LNCAP (cell line): ENCODE data around the gene GJB3.

Experiments used
- TF ChIP-seq, protein P1 (sequence below): fragments of 450-650 bp; IDR thresholded peaks from 2 replicates; pipeline ENCODE4 v1.5.1; 2017; ENCODE audit warnings: mild to moderate bottlenecking

The GJB3 gene

DNA sequence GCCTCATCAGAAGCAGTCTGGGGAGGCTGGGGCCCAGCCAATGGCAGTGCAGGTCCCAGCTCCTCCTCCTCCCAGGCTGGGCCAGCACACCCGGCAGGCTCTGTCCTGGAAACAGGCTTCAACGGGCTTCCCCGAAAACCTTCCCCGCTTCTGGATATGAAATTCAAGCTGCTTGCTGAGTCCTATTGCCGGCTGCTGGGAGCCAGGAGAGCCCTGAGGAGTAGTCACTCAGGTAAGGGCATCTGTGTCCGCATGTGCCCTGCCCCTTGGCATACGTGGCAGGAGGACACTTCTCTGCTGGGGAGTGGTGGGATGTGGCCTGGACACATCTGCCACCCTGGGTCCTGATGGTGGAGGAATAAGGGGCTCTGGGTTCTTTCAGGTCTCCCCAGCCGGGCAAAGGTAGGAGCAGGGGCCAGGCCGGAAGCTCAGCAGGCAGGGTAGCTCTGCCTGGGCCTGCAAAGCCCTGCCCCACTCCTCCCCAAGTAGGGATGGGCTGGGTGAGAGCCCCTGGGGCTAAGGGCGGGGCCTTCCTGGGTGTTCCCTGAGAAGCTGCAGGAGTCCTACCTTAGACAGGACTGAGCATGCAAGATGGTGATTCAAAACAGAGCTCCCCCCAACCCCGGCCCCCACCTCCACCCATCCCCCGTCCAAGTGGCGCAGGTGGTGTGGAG is 25.9 kb upstream of the GJB3 start, which contains the start of gene GJB5:
Gene GJB5 (plus strand): TSS at position 84 of the 674 bp plus-strand sequence. CDS start 2,284 bp downstream, outside the sequence.
- TF ChIP-seq, protein P1, sequence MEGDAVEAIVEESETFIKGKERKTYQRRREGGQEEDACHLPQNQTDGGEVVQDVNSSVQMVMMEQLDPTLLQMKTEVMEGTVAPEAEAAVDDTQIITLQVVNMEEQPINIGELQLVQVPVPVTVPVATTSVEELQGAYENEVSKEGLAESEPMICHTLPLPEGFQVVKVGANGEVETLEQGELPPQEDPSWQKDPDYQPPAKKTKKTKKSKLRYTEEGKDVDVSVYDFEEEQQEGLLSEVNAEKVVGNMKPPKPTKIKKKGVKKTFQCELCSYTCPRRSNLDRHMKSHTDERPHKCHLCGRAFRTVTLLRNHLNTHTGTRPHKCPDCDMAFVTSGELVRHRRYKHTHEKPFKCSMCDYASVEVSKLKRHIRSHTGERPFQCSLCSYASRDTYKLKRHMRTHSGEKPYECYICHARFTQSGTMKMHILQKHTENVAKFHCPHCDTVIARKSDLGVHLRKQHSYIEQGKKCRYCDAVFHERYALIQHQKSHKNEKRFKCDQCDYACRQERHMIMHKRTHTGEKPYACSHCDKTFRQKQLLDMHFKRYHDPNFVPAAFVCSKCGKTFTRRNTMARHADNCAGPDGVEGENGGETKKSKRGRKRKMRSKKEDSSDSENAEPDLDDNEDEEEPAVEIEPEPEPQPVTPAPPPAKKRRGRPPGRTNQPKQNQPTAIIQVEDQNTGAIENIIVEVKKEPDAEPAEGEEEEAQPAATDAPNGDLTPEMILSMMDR: no peak

DNA sequence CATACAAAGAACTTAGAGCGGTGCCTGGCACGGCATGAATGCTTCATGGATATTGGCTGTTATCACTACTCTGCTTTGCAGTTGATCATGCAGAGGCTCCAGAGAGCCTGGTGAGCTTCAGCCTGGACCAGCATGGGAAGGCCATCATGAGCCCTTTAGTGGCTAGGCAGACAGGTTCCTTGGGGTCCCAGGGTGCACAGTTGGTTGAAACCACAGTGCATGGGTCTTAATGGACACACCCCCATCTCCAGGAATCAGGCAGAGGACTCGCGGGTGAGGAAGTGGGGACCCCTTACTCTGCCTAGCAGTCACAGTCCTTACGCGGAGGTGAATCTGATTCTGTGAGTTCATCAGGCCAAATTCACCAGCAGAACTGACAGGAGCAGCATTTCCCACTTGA is 25.1 kb upstream of the GJB3 start:
- TF ChIP-seq, protein P1: no peak

- TF ChIP-seq, protein P1: no peak
Observed at GRCh38 chr1:34757386-34757785, 23.6 kb upstream of the GJB3 start.

DNA sequence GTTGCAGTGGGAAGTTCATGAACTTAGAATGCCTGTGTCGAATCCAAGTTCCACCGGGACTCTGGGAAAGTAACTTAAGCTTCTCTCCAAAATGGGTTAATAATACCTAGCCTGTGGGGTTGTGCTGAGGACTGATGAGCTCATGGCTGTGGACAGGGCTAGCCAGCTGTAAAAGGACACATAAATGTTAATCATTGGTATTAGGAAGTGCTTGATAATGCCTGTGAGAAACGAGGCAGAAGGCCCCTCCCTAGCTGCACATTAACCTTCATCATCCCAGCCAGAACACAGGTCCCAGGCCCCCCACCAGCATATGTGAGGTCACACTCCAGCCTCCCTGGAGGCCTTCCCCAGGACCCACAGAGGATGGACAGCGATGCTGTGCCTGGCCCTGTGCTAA is 22.3 kb upstream of the GJB3 start:
- TF ChIP-seq, protein P1: no peak

DNA sequence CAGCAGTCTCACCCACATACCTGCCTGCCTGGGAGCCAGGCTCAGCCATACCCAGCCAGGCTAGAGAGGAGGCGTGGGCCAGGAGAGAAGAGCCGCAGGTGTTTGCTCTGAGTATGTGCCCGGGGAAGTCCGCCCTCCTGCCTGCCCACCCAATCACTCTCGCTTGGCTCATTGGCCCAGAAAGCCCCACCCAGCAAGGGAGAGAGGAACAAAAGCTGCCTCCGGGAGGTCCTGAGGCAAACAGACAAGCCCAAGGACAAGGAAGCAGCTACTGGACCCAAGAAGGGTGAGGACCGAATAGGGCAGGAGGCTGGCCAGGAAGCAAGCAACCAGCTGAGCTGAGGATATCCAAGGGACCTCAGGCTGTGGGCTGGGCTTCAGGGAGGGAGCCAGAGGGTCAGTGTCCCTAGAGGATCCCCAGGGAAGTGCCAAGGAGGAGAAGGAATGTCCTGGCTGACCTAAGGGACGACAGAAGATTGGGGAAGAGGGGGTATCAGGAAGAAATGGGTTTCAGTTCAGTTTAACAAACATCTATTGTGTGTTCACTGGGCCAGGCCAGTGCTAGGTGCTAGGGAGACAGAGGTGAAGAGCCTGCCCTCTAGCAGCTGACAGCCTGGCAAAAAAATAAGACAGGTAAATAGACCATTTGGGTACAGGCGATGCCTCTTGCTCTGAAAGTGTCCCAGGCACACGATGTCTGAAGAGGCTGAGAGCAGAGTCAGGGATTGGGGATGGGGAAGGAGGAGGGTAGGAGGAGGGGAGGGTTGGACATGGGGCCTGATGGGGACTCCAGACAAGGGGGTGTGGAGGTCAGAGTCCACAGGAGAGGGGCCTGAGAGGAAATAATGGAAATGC is 21.3 kb upstream of the GJB3 start, which contains the start of gene GJB4:
Gene GJB4 (plus strand): TSS at position 238 of the 855 bp plus-strand sequence. CDS start 1,515 bp downstream, outside the sequence.
- TF ChIP-seq, protein P1: no peak

DNA sequence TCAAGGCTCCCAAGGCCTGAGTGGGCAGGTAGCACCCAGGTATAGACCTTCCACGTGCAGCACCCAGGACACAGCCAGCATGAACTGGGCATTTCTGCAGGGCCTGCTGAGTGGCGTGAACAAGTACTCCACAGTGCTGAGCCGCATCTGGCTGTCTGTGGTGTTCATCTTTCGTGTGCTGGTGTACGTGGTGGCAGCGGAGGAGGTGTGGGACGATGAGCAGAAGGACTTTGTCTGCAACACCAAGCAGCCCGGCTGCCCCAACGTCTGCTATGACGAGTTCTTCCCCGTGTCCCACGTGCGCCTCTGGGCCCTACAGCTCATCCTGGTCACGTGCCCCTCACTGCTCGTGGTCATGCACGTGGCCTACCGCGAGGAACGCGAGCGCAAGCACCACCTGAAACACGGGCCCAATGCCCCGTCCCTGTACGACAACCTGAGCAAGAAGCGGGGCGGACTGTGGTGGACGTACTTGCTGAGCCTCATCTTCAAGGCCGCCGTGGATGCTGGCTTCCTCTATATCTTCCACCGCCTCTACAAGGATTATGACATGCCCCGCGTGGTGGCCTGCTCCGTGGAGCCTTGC is 19.7 kb upstream of the GJB3 start:
- TF ChIP-seq, protein P1: no peak

GRCh38 chr1:34761776-34762307 is 19.2 kb upstream of the GJB3 start:
- TF ChIP-seq, protein P1: no peak
